NCI-H1436 treated with DMSO at 0.1 percent for 48 hours (cell line): ENCODE measurements around the gene SECISBP2.
"Not testable (repeated sequence)": the region's sequence is repeated elsewhere in the genome, so short reads cannot be mapped to it uniquely, and the experiment has no call there.

Experiments used
- DNase-seq: peaks from one replicate; lab custom pipeline; 2025; lab: John Stamatoyannopoulos, UW

SECISBP2 gene

GRCh38 chr9:89318123-89319014, at the start of gene SECISBP2:
Gene SECISBP2 (plus strand): TSS chr9:89318500. CDS start chr9:89318577, 77 bp downstream.
- DNase-seq, result peak; percentile 79

GRCh38 chr9:89273528-89274279, 44.6 kb upstream of the SECISBP2 start:
- no peak for DNase-seq

GRCh38 chr9:89274838-89275237, 43.5 kb upstream of the SECISBP2 start:
- DNase-seq, result no peak

- DNase-seq, result not testable (repeated sequence)
These were observed 42.3 kb upstream of the SECISBP2 start for GRCh38 chr9:89276040-89276439.

GRCh38 chr9:89277043-89277442, 41.3 kb upstream of the SECISBP2 start:
- DNase-seq, result no peak

GRCh38 chr9:89277454-89277853, 40.8 kb upstream of the SECISBP2 start:
- DNase-seq, result no peak

GRCh38 chr9:89278551-89278950, 39.7 kb upstream of the SECISBP2 start:
- no peak for DNase-seq

GRCh38 chr9:89278997-89279739, 39.1 kb upstream of the SECISBP2 start:
- no peak for DNase-seq

- no peak for DNase-seq
These were observed 37.2 kb upstream of the SECISBP2 start for GRCh38 chr9:89281106-89281505.

GRCh38 chr9:89282248-89282968, 35.9 kb upstream of the SECISBP2 start:
- DNase-seq, result not testable (repeated sequence)

- DNase-seq, result no peak
These were observed 34.2 kb upstream of the SECISBP2 start for GRCh38 chr9:89284076-89284475.

- no peak for DNase-seq
These were observed 26.6 kb upstream of the SECISBP2 start for GRCh38 chr9:89291741-89292140.

GRCh38 chr9:89293014-89293413, 25.3 kb upstream of the SECISBP2 start:
- no peak for DNase-seq

GRCh38 chr9:89295400-89295799, 22.9 kb upstream of the SECISBP2 start:
- no peak for DNase-seq

GRCh38 chr9:89301996-89302395, 16.3 kb upstream of the SECISBP2 start:
- not testable (repeated sequence) for DNase-seq

- no peak for DNase-seq
These were observed 14.1 kb upstream of the SECISBP2 start for GRCh38 chr9:89304020-89304833.

- no peak for DNase-seq
These were observed 13.5 kb upstream of the SECISBP2 start for GRCh38 chr9:89304834-89305188.

GRCh38 chr9:89305868-89306267, 12.4 kb upstream of the SECISBP2 start:
- DNase-seq, result no peak

- DNase-seq, result no peak
These were observed 9.1 kb upstream of the SECISBP2 start for GRCh38 chr9:89309166-89309565.

GRCh38 chr9:89309608-89310474, 8.5 kb upstream of the SECISBP2 start:
- DNase-seq, result no peak
